Kidney (tissue), 14 donors: ENCODE measurements around the gene GDF10. TPM values are rescaled to one million over a fixed set of nuclear protein-coding genes. Genes with fewer than 3 reads are reported as not detected.

ENCODE experiments used
- DNase-seq, 5 donors: peaks; one replicate each; pipeline ENCODE4 v3.0.0-alpha.2; 2013 to 2020
- FAIRE-seq: peaks from 2 replicates; lab custom pipeline; 2012; peaks lifted over from hg19 to GRCh38; lab: Jason Lieb, UNC
- H3K27ac ChIP-seq, 2 donors: one replicate each; pipeline ENCODE4 v1.7.0; 2013; ENCODE audit warnings: low read depth in 2 of 2, low read length in 2 of 2, inconsistent platforms in 1 of 2
- H3K27me3 ChIP-seq: one replicate; pipeline ENCODE4 v1.7.1; 2013; ENCODE audit warnings: low read length, inconsistent platforms; ENCODE audit not compliant: control insufficient read depth, insufficient read depth
- H3K36me3 ChIP-seq, 3 donors: one replicate each; pipeline versions ENCODE4 v1.7.0 to v1.7.1; 2013; ENCODE audit warnings: low read length in 3 of 3, control low read depth in 1 of 3, inconsistent platforms in 1 of 3; ENCODE audit not compliant: insufficient read depth in 3 of 3, control insufficient read depth in 2 of 3
- H3K4me1 ChIP-seq, 3 donors: one replicate each; pipeline versions ENCODE4 v1.7.0 to v1.7.1; 2013; ENCODE audit warnings: low read length in 3 of 3, inconsistent platforms in 1 of 3, low read depth in 1 of 3; ENCODE audit not compliant: control insufficient read depth in 2 of 3, insufficient read depth in 2 of 3
- H3K4me3 ChIP-seq, 3 donors: one replicate each; pipeline versions ENCODE4 v1.7.0 to v1.8.1; 2013; ENCODE audit warnings: low read length in 3 of 3, control low read depth in 1 of 3, inconsistent platforms in 1 of 3
- H3K9ac ChIP-seq, 3 donors: one replicate each; pipeline versions ENCODE4 v1.7.0 to v1.7.1; 2013; ENCODE audit warnings: low read length in 3 of 3, control low read depth in 1 of 3, inconsistent platforms in 1 of 3
- H3K9me3 ChIP-seq, 3 donors: one replicate each; pipeline versions ENCODE4 v1.7.0 to v1.7.1; 2013; ENCODE audit warnings: low read length in 3 of 3, control low read depth in 1 of 3, inconsistent platforms in 1 of 3; ENCODE audit not compliant: control insufficient read depth in 2 of 3, insufficient read depth in 1 of 3
- intact Hi-C: fragments of 100-400 bp; cut with DNase I; formaldehyde crosslinking; loops from one replicate; pipeline ENCODE4 v1.11.1; 2022
- polyA plus RNA-seq: library from polyadenylated mRNA; stranded (reverse); fragments of 350-450 nt; fragmentation: Illumina TruSeq; extraction: RNeasy Lipid Tissue Mini Kit (QIAGEN cat#74804); gene quantifications from one replicate; pipeline ENCODE4 v1.2.3, GENCODE V29; 2014; ENCODE audit warnings: low read depth, low replicate concordance; ENCODE audit not compliant: insufficient read depth
- total RNA-seq: library from RNA; stranded (reverse); fragmentation: NEBNext Ultra II Directional; extraction: Animal tissue kit (Norgen Biotek cat#: 25700); gene quantifications from one replicate; pipeline ENCODE4 v1.2.1, GENCODE V29; 2021
- TF ChIP-seq, protein P1 (sequence below): IDR thresholded peaks from 3 replicates; pipeline ENCODE4 v1.5.1; 2012; ENCODE audit warnings: mild to moderate bottlenecking, moderate library complexity, borderline replicate concordance; ENCODE audit not compliant: insufficient read depth; ENCODE audit errors: extremely low read depth
- donor health status: control.
- donor health status: control.
- donor health status: control.
- donor health status: control.
- donor health status: control.
- donor health status: DM: yes; HTN: yes; CAD: no.
- donor health status: Normal renal cell carcinoma (clear cell type).

Gene GDF10
- total and polyA plus RNA-seq, 2 donors from 2014 or later = 1.1 TPM; not detected in 1

GRCh38 chr10:47329855-47330254, 29.9 kb downstream of the GDF10 start:
- H3K9ac ChIP-seq = no peak overlapping the region
- TF ChIP-seq, protein P1, sequence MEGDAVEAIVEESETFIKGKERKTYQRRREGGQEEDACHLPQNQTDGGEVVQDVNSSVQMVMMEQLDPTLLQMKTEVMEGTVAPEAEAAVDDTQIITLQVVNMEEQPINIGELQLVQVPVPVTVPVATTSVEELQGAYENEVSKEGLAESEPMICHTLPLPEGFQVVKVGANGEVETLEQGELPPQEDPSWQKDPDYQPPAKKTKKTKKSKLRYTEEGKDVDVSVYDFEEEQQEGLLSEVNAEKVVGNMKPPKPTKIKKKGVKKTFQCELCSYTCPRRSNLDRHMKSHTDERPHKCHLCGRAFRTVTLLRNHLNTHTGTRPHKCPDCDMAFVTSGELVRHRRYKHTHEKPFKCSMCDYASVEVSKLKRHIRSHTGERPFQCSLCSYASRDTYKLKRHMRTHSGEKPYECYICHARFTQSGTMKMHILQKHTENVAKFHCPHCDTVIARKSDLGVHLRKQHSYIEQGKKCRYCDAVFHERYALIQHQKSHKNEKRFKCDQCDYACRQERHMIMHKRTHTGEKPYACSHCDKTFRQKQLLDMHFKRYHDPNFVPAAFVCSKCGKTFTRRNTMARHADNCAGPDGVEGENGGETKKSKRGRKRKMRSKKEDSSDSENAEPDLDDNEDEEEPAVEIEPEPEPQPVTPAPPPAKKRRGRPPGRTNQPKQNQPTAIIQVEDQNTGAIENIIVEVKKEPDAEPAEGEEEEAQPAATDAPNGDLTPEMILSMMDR = no peak
- DNase-seq = peak in 1 of 5 donors; percentile 39
- no peaks in the 10 kb centered on the region for H3K27me3 ChIP-seq
- FAIRE-seq = no peak
- H3K27ac ChIP-seq = no peak overlapping the region
- no peaks in the 10 kb centered on the region for H3K36me3 ChIP-seq
- H3K4me1 ChIP-seq = peaks cover 0 to 4% (median 0%) of the 10 kb centered on the region in 3 donors
- H3K4me3 ChIP-seq = no peak overlapping the region
- intact Hi-C loops = no loop called here
- no peaks in the 10 kb centered on the region for H3K9me3 ChIP-seq

GRCh38 chr10:47330366-47330765, 30.4 kb downstream of the GDF10 start:
- no peaks in the 10 kb centered on the region for H3K27me3 ChIP-seq
- H3K4me1 ChIP-seq = peaks cover 0 to 4% (median 0%) of the 10 kb centered on the region in 3 donors
- no peak for FAIRE-seq
- peak in 1 of 5 donors; percentile 24 for DNase-seq
- H3K4me3 ChIP-seq = no peak overlapping the region
- no peak overlapping the region for H3K27ac ChIP-seq
- no peak overlapping the region for H3K9ac ChIP-seq
- H3K36me3 ChIP-seq = no peaks in the 10 kb centered on the region
- TF ChIP-seq, protein P1 = no peak
- H3K9me3 ChIP-seq = no peaks in the 10 kb centered on the region
- intact Hi-C loops = no loop called here

DNA sequence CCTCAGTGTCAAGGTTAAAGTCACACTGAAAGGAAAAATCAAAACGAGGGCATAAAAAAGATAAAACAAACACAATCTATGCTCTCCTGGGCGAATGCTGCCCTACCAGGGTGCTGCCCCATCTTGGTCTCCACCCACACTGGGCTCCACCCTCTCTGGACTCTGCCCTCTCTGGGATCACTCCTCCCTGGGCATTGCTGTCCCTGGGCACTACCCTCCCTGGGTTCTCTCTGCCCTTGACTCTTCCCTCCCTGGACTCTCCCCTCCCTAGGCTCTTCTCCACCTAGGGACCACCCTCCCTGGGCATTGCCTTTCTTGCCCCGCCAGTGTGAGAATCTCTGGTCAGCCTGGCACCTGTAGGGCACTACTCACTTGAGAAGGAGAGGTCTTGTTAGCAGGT, 30.8 kb downstream of the GDF10 start:
- peaks cover 0 to 4% (median 0%) of the 10 kb centered on the region in 3 donors for H3K4me1 ChIP-seq
- H3K27me3 ChIP-seq = no peaks in the 10 kb centered on the region
- no peak overlapping the region for H3K9ac ChIP-seq
- H3K27ac ChIP-seq = no peak overlapping the region
- DNase-seq (peak in 1 of 5 donors; percentile 24), FAIRE-seq (no peak)
- TF ChIP-seq, protein P1 = no peak
- no peaks in the 10 kb centered on the region for H3K36me3 ChIP-seq
- no peaks in the 10 kb centered on the region for H3K9me3 ChIP-seq
- H3K4me3 ChIP-seq = no peak overlapping the region
- intact Hi-C loops = no loop called here

GRCh38 chr10:47331491-47331890, 31.5 kb downstream of the GDF10 start:
- Histone ChIP-seq H3K4me1 (peaks cover 0 to 4% (median 0%) of the 10 kb centered on the region in 3 donors), H3K9me3 (no peaks in the 10 kb centered on the region), H3K4me3 (no peak overlapping the region), H3K36me3 (no peaks in the 10 kb centered on the region), H3K27me3 (no peaks in the 10 kb centered on the region), H3K9ac (no peak overlapping the region), H3K27ac (no peak overlapping the region)
- TF ChIP-seq, protein P1 = no peak
- peak in 1 of 5 donors; percentile 34 for DNase-seq
- intact Hi-C loops = no loop called here
- no peak for FAIRE-seq
